Fibroblast of the aortic adventitia (primary cell): ENCODE data around the gene RPL36. TPM values are rescaled to one million over a fixed set of nuclear protein-coding genes. Genes with fewer than 3 reads are reported as not detected.

ENCODE experiments used
- DNase-seq: peaks from one replicate; pipeline ENCODE4 v3.0.0-alpha.2; 2010; ENCODE audit warnings: low read depth
- H3K4me3 ChIP-seq: 2 replicates; pipeline ENCODE4 v1.5.1; 2011; ENCODE audit warnings: low read depth, mild to moderate bottlenecking, control low read depth, low read length, moderate library complexity
- CTCF ChIP-seq: IDR thresholded peaks from 2 replicates; pipeline ENCODE4 v1.5.1; 2011; ENCODE audit warnings: mild to moderate bottlenecking, low read length, control low read depth, inconsistent platforms; ENCODE audit not compliant: insufficient read depth
- total RNA-seq: library from RNA; depleted of rRNA; stranded (reverse); fragments of >200 nt; gene quantifications from 2 replicates; pipeline ENCODE4 v1.2.3, GENCODE V29; 2012; ENCODE audit warnings: low replicate concordance

RPL36 gene
- total RNA-seq, 1 donor: 296 TPM

DNA sequence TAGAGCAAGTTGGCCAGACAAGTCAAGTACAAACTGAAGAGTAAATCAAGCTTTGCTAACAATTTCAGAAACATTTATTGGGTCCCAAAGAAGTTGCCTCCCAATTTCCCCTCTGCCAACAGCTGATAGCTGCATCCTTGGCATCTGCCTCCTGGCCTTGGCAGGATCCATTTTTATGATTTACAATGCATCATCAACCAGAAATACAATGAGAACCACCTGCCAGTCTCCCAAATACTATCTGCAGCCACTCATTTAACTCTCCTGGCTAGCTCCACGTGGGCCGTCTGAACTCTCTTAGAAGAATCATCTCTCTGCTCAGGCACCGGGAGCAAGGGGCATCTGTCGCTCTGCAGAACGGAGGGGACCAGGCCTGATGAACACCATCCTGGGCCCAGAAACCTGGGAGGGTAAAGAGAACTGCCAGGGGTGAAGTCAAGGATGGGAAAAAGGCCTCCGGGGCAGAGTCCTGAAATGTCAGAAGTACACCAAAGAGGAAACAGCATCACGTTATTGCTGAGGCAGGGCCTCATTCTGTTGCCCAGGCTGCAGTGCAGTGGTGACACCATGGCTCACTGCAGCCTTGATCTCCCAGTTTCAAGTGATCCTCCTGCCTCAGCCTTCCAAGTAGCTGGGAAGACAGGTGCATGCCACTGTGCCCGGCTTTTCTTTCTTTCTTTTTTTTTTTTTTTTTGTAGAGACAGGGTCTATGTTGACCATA, 27.3 kb downstream of the RPL36 start:
- DNase-seq: no peak
- H3K4me3 ChIP-seq: peak overlapping the region; percentile 95
- TF ChIP-seq CTCF: no peak

DNA sequence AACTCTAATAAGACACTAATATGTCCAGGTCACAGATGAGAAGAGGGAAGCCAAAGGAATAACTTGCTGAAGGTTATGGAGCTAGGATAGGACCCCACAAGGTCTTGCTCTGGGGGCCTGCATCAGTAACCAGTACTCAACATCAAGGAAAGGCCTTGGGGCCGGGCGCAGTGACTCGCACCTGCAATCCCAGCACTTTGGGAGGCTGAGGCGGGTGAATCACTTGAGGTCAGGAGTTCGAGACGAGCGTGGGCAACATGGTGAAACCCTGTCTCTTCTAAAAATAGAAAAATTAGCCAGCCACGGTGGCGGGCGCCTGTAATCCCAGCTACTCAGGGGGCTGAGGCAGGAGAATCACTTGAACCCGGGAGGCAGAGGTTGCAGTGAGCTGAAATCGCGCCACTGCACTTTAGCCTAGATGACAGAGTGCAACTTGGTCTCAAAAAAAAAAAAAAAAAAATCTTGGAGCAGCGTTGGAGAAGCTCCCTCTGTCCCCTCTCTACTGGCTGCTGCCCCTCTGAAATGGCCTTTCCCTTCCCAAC, 28.0 kb downstream of the RPL36 start:
- H3K4me3 ChIP-seq: peak overlapping the region; percentile 95
- TF ChIP-seq CTCF: no peak
- peak; percentile 45 for DNase-seq

- DNase-seq: peak; percentile 95
- H3K4me3 ChIP-seq: peak overlapping the region; percentile 95
- TF ChIP-seq CTCF: no peak
These were observed 28.6 kb downstream of the RPL36 start for GRCh38 chr19:5718579-5719273.

- no peak for TF ChIP-seq CTCF
- DNase-seq: peak; percentile 40
- H3K4me3 ChIP-seq: peak overlapping the region; percentile 95
These were observed 29.3 kb downstream of the RPL36 start for GRCh38 chr19:5719274-5719960.

GRCh38 chr19:5719961-5720790, 30.1 kb downstream of the RPL36 start, which contains the start of the genes CATSPERD and LONP1:
Gene CATSPERD (plus strand): TSS chr19:5720637. CDS start chr19:5720738, 101 bp downstream.
Gene LONP1 (minus strand): TSS chr19:5720146. CDS start chr19:5720132, 14 bp downstream.
- TF ChIP-seq CTCF: peak; percentile 96
- peak; percentile 99 for DNase-seq
- H3K4me3 ChIP-seq: peak within 1 kb of the TSS; percentile 95
